ENCODE data around the gene RGL2. TPM values are rescaled to one million over a fixed set of nuclear protein-coding genes. Genes with fewer than 3 reads are reported as not detected.

The RGL2 gene
- total and polyA plus RNA-seq, 2 donors (not counting 3 experiments of a cell fraction or from before 2014, with no cell fraction given), result 87.7 to 90.3 TPM

- CTCF ChIA-PET, result interaction anchor here (0.6 to 4.0 kb wide), 5 partner anchors 11 to 147 kb away, joined by 3 to 39 read pairs (median 5); partner anchors contain the start of genes PFDN6, RGL2 and WDR46
Observed at GRCh38 chr6:33278810-33279209, 19.9 kb downstream of the RGL2 start.

More at GRCh38 chr6:33278810-33279209, 19.9 kb downstream of the RGL2 start:
- DNase-seq (ENCODE audit: low read depth, low spot score) (no peak), FAIRE-seq (no peak)
- H2AFZ ChIP-seq (ENCODE audit: low read depth, low read length), result no peak overlapping the region
- TF ChIP-seq CTCF (IDR thresholded peaks at IDR 0.05; ENCODE audit: extremely low read depth in 1 of 2, insufficient read depth in 1 of 2, low read depth in 1 of 2, low read length in 2 of 2) (no peak), MAX (IDR thresholded peaks at IDR 0.05; ENCODE audit: insufficient read depth, insufficient read length) (no peak), POLR2AphosphoS5 (IDR thresholded peaks at IDR 0.05; ENCODE audit: insufficient read depth, low read depth, low read length) (no peak), JUN (IDR thresholded peaks at IDR 0.05; ENCODE audit: borderline replicate concordance, insufficient read depth, insufficient read length, low read depth) (no peak), EZH2 (IDR thresholded peaks at IDR 0.05; ENCODE audit: borderline replicate concordance, low read depth, low read length, severe bottlenecking) (no peak), GATA2 (IDR thresholded peaks at IDR 0.05; ENCODE audit: insufficient read depth, insufficient read length, low read depth, low read length) (no peak), MYC (IDR thresholded peaks at IDR 0.05; ENCODE audit: low read depth, low read length) (no peak), POLR2A (IDR thresholded peaks at IDR 0.05; ENCODE audit: low read depth, low read length) (no peak), FOS (IDR thresholded peaks at IDR 0.05; ENCODE audit: borderline replicate concordance, insufficient read depth, low read length) (no peak)
- H3K9me1 ChIP-seq (replicated peaks; ENCODE audit: control insufficient read depth, extremely low read depth, insufficient read depth, low read length), result no peaks in the 10 kb centered on the region
- no peaks in the 10 kb centered on the region for H3K9me3 ChIP-seq (replicated peaks; ENCODE audit: control insufficient read depth, insufficient read depth, low read length)
- no peak overlapping the region for H3K4me3 ChIP-seq (replicated peaks in 1 of 3; ENCODE audit: insufficient read depth in 1 of 3, low read depth in 1 of 3, low read length in 3 of 3)
- BruUV-seq (replicated peaks), result no TSS peak
- H3K4me1 ChIP-seq (ENCODE audit: control insufficient read depth, extremely low read depth, insufficient read depth, low read length), result peaks cover 29% of the 10 kb centered on the region
- H3K36me3 ChIP-seq (ENCODE audit: control insufficient read depth in 2 of 2, extremely low read depth in 1 of 2, insufficient read depth in 2 of 2, low read length in 2 of 2), result peaks cover 4 to 39% of the 10 kb centered on the region in 2 experiments
- H3K79me2 ChIP-seq (ENCODE audit: control insufficient read depth, insufficient read depth, low read length), result peaks cover 21% of the 10 kb centered on the region
- intact Hi-C loops (cut with micrococcal nuclease) (no loop called here), dilution Hi-C loops (cut with MboI; ENCODE audit: extremely low pct_ligation_motif_present, low sequenced_read_pairs) (no loop called here)
- no peaks in the 10 kb centered on the region for H4K20me1 ChIP-seq (replicated peaks; ENCODE audit: control insufficient read depth, extremely low read depth, insufficient read depth, low read length)
- no peak overlapping the region for H3K27ac ChIP-seq (ENCODE audit: insufficient read depth, low read depth, low read length)
- no peak overlapping the region for H3K9ac ChIP-seq (replicated peaks; ENCODE audit: extremely low read depth, insufficient read depth, low read length)
- H3K27me3 ChIP-seq (ENCODE audit: control insufficient read depth in 2 of 2, insufficient read depth in 2 of 2, low read length in 2 of 2), result no peaks in the 10 kb centered on the region
- H3K4me2 ChIP-seq (ENCODE audit: insufficient read depth, low read length), result no peak overlapping the region
- POLR2A ChIA-PET, result interaction anchor here (2.3 kb wide), 1 partner anchor 21 kb away, joined by 8 read pairs; no protein-coding TSS in a partner anchor

All from endothelial cell of umbilical vein (primary cell).